HG03097 (cell line): ENCODE measurements around the gene DLG2.

Experiments
- ATAC-seq: cut with Tn5 transposase; IDR thresholded peaks from one replicate; pipeline ENCODE4 v1.9.1; 2021; ENCODE audit not compliant: unreplicated experiment, low FRiP score

DLG2 gene

GRCh38 chr11:83933008-83933407 is 1694.1 kb downstream of the DLG2 start:
- ATAC-seq, result no peak

GRCh38 chr11:83927422-83927821 is 1699.7 kb downstream of the DLG2 start:
- ATAC-seq, result no peak

GRCh38 chr11:83924795-83925542 is 1702.2 kb downstream of the DLG2 start:
- no peak for ATAC-seq

- no peak for ATAC-seq
Observed at GRCh38 chr11:83923961-83924360, 1703.2 kb downstream of the DLG2 start.

- no peak for ATAC-seq
Observed at GRCh38 chr11:83922953-83923352, 1704.2 kb downstream of the DLG2 start.

GRCh38 chr11:83922318-83922717 is 1704.8 kb downstream of the DLG2 start:
- ATAC-seq, result no peak

GRCh38 chr11:83921447-83922192 is 1705.5 kb downstream of the DLG2 start:
- ATAC-seq, result no peak

DNA sequence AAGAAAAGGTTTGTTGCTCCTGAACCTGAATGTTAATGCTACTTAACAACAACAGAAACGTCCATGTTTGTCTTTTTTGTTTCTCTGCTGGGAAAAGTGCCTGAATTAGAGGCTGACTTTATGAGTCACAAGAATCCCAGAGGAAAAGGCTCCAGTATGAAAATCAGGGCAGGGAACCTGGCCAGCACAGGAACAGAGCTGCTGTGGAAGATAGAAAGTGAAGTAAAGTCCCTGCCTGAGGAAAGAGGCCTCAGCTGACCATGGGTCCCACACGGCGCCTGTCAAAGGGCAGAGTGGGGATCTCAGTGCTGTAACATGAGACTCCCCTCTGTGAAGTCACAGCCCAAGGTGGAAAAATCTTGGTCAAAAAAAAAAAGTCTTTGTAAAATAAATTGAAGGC is 1708.7 kb downstream of the DLG2 start:
- no peak for ATAC-seq

DNA sequence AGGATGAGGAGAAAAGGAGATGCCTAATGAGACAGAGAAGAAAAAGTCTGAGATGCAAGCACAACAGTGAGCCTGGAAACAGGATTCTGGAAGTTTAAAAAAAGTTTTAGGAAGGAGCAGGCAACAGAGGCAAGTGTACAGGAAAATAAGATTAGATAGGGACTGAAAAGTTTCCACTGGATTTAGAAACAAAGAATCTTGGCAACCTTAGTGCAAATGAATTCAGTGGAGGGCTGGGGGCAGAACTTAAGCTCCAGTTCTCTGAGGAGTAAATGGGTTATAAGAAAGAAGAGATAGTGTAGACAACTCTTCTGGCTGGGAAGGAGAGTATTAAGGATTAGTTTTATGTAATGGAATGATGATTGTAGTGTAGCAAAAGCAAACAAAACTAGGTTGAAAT is 1712.1 kb downstream of the DLG2 start:
- no peak for ATAC-seq

- ATAC-seq, result no peak
Observed at GRCh38 chr11:83909579-83910534, 1717.3 kb downstream of the DLG2 start.

- ATAC-seq, result no peak
Observed at GRCh38 chr11:83908298-83908856, 1718.8 kb downstream of the DLG2 start.

GRCh38 chr11:83895516-83895915 is 1731.6 kb downstream of the DLG2 start:
- ATAC-seq, result no peak

GRCh38 chr11:83881428-83881827 is 1745.7 kb downstream of the DLG2 start:
- no peak for ATAC-seq

DNA sequence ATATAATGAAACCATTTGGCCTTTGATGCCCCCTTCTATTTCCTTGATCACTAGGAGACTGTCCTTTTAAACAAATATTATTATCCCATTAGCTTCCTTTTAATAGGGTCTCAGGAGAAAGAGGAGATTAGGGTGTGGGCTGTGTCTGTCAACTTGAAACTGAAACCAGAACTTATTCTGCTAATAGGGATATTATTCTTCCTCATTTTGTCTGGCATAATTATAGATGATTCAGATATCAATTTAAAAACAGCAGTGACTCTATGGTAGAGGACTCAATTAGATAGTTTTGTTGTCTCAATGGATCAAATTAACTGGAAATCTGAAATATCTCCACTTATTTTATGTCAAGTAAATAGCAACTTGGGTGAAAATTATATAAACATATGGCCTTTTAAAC is 1756.1 kb downstream of the DLG2 start:
- ATAC-seq, result no peak

DNA sequence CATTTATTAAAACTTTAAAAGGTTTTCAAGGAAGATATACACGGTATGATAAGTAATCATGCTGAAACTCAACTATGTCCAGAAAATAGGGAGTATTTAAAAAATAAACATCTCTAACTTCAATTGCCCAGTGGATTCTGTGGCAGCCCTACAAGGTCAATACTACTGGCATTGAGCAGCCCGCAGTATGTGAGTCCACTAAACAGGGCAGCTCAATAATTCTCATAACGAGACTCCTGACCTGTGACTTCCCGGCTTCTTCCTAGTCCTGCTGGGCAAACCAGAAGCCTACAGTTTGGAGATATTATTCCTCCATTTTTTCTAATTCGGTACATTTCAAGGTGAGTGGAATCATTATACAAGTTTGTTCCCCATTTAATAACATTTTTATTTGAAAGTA is 1760.5 kb downstream of the DLG2 start:
- ATAC-seq, result no peak

- no peak for ATAC-seq
Observed at GRCh38 chr11:83865636-83866461, 1761.3 kb downstream of the DLG2 start.

- no peak for ATAC-seq
Observed at GRCh38 chr11:83864412-83865057, 1762.6 kb downstream of the DLG2 start.

DNA sequence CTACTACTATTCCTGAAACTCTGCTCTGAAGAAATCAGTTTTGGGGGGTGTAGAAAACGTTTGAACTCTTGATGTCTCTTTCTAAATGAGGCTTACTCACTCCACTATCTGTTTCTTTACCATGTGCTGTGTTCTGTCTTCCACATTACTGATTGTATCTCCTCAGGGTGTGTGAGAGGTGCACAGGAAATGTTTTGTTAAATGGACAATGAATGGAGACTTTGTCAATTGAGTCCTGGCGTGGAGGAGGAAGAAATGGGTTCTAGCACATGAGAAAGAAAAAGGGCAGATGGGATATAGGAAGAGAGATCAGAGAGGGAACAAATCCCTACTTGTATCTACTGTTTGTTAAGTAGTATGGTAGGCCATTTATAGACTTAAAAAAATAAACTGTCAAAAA is 1763.9 kb downstream of the DLG2 start:
- ATAC-seq, result no peak

DNA sequence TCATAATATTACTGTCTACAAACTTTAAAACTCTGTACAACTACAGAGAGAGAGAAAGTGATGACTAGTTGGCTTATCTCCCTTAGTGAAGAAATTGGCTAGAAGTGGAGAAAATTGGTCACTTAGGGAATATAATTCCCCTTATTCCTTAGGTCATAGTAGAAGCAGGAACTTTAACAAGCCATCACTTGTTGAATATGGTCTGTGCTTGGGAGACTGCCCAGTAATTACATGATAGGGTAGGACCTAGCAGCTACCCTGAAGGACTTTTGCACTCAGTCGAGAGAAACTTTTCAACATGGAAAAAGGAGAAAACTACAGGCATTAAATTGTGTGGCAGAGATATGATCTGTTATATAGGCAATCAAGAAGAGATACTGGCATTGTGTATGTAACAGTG is 1764.5 kb downstream of the DLG2 start:
- no peak for ATAC-seq
